SH-SY5Y (cell line): ENCODE measurements around the gene PTH2.

ENCODE experiments used
- GATA2 ChIP-seq: IDR thresholded peaks from 2 replicates; pipeline ENCODE4 v1.6.1; 2011; ENCODE audit warnings: mild to moderate bottlenecking, low read depth, low read length
- GATA3 ChIP-seq: IDR thresholded peaks from 2 replicates; pipeline ENCODE4 v1.6.1; 2011; ENCODE audit warnings: low read depth, mild to moderate bottlenecking, low read length, moderate library complexity

GRCh38 chr19:49409441-49410029, 13.7 kb downstream of the PTH2 start:
- TF ChIP-seq GATA3, result no peak
- TF ChIP-seq GATA2, result no peak
